ENCODE data around the gene KDM4B.

The KDM4B gene

DNA sequence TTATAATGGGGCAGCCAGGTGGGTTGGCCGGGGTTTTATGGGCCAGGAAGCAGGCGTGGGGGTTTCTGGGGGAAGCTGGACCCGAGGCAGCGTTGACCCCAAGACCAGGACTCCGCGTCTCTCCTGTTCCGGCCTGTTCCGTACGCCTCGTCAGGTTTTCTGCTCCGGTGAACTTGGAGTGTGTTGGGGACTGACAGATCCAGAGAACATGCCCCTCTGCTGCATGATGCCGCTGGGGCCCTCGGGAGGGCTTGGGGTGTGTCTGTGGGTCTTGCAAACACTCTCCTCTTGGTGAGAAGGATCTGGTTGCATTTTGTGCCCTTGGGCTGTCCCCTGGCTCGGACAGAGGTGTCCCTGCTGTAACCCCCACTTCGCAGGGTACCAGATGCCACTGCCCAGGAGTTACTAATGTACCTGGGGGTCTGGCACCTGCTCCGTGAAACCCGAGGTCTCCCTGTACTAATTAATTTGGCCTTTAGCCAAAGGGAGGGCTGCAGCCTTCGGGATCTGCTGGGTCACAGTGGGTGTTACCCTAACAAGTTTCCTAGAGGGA, 15.6 kb downstream of the KDM4B start:
- no peak for DNase-seq (ENCODE audit: low spot score)

DNA sequence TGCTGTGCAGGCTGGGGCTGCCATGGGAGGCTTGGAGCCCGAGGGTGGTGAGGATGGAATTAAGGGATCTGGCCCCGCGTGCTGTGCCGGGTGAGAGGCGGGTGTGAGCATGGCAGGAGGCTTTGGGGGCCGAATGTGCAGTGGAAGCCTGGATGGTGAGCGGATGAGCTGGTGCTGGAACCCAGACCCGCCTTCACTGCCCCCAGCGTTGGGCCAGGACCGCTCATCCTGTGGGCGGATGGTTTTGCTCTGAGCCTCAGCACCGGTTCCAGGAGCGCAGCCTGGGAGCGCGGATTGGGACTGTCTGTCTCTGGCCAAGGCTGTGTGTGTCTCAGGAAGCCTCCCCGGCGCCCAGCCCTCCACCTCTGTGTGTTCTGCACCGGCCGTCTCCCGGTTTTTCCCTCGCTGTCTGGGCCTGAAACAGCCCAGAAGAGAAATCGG, 16.7 kb downstream of the KDM4B start:
- DNase-seq (ENCODE audit: low spot score), result no peak

DNA sequence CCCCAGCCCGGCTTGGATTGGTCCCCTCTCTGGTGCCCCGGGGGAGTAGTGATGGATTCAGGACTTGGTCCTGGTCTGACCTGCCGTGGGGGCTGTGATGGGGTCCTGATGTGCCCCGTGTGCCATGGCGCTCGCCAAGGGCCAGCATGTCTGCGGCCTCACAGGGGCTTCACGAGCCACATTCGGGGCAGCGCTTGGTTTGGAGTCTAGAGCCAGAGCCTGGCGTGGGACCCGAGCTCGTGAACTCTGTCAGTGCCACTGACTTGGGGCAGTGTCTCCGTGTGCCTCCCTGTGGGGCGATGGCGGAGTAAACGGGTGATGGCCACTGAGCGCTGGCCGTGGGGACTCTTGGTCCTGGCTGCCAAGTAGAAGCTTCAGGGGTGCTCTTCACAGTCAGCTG, 17.1 kb downstream of the KDM4B start:
- DNase-seq (ENCODE audit: low spot score), result no peak

DNA sequence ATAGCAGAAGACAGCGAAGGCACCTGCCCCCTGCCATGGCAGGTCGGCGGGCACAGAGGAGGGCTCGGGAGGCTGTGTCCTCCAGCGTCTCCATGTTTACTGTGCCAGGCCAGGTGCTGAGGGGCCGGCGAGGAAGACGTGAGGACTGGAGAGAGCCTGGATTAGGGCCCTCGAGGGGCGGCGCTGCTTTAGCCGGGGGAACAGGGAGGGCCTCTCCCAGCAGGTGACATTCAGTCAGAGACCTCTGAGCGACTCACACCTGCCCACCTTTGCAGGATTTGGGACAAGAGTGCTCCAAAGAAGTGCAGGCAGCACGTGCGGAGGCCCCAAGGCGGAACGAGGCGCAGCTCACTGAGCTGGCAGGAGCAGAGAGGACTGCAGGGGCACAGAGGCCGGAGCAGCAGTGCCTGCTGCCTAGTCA, 17.6 kb downstream of the KDM4B start:
- no peak for DNase-seq (ENCODE audit: low spot score)

DNA sequence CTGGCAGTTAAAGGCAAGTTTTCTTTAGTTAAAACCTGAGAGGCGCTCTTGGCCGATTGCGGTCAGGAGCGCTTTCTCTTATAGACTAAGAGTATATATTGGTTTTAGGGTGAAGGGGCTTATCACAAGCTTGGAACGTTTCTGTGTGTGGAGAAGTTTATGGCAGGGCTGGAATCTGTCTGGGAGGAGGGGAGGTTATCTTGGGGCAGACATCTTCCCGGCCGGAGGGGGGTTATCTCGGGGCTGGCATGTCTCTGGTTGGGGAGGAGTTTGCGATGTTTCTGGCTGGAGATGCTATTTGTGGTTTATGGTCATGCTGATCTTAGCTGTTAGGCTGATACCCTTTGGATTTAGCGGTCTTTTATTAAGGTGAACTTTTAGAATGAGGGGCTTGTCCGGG, 18.3 kb downstream of the KDM4B start:
- DNase-seq (ENCODE audit: low spot score), result no peak

DNA sequence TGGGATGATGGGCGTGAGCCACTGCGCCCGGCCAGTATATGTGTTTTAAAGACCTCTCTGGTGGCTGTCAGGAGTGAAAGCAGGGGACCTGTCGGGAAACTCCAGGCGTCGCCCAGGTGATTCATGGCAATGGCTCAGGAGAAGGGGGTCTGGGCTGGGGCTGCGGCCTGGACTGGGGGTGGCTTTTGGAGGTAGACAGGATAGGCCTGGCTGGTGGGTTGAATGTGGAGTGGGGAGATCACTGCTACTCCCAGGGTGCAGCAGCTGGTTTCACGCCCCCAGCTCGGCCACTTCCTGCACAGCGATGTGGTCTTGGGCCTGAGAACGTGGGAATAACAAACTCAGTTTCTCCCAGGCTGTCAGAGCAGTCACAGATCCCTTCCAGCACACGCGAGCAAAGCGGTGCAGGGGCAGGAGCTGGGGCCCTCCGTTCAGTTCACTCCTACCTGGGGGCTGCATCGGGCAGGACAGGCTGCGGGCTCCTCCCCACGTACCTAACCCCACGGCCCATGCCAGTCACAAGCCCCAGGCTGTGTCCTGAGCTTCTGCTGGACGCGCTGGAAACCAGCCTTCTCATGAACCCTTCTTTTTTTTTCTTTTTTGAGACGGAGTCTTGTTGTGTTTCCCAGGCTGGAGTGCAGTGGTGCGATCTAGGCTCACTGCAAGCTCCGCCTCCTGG, 18.9 kb downstream of the KDM4B start:
- no peak for DNase-seq (ENCODE audit: low spot score)

DNA sequence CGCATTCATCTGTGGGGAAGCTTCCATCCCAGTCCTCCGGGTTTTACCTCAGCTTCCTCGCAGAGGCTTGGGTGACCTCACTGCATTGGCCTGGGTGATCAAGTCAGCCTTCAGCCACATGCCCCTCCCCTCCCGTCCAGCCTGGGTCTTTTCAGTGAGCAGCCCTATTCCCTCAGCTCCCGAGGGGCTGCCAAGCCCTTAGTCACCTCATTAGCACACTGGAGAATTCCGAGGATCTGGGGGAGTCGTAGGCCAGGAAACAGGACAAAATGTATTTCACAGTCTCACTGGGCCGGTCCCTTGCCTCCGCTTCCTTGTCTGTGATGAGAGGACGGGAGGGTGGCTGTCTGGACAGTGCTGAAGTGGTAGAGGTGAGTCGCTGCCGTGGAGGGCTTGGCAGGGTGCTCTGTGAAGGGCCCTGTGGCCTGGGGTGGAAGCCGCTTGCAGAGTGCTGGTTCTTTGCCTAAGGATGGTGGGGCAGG, 19.9 kb downstream of the KDM4B start:
- DNase-seq (ENCODE audit: low spot score), result peak; percentile 91

DNA sequence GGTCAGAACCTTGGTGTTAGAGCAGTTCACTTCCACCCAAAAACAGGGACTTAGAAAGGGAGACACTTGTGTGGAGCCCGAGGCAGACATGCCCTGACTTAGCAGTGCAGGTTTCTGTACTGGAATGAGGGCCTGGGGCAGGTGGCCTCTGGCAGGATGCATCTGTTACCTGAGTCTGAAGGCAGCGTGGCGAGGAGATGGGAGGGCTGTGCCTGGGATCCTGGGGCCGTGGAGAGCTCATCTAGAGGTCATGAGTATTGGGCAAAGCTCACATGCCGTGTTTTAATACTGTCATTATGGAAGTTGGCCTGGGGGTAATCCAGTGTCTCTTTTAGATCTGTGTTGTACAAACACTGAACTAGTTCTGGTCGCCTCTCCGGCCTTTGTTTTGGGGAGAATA, 21.4 kb downstream of the KDM4B start:
- no peak for DNase-seq (ENCODE audit: low spot score)

DNA sequence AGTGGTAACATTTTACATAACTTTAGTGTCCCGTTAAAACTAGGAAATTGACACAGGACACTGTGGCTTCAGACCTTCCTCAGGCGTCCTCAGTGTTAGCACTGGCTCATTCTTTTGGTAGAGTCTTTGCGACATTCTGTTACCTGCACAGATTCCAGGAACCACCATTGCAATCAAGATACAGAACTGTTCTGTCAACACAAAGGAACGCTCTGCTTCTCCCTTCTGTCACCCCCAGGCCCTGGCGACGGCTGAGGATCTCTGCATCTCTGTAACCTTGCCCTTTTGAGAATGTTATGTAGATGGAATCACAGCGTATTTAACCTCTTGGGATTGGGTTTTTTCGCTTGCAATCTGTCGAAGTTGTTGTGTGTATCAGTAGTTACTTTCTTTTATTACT, 22.6 kb downstream of the KDM4B start:
- DNase-seq (ENCODE audit: low spot score), result no peak

DNA sequence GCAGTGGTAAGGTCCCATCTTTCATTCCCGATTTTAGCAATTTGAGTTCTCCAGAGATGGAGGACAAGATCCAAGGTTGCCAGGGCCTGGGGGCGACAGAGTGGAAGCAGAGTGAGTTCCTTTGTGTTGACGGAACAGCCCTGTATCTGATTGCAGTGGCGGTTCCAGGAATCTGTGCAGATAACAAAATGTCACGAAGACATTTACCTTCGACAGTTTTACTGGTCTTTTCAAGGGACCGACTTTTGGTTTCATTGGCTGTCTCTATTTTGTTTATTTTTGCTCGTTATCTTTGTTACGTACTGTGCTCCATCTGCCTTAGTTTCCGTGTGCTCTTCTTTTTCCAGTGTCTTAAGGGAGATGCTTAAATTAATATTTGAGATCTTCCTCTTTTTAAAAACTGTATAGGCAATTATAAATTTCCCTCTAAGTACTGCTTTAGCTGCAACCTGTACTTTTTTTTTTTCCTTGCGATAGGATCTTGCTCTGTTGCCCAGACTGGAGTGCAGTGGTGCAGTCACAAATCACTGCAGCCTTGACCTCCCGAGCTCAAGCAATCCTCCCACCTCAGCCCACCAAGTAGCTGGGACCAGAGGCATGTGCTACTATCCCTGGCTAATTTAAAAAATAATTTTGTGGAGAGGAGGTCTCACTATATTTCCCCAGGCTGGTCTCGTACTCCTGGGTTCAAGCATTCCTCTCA, 23.2 kb downstream of the KDM4B start:
- DNase-seq (ENCODE audit: low spot score), result no peak

DNA sequence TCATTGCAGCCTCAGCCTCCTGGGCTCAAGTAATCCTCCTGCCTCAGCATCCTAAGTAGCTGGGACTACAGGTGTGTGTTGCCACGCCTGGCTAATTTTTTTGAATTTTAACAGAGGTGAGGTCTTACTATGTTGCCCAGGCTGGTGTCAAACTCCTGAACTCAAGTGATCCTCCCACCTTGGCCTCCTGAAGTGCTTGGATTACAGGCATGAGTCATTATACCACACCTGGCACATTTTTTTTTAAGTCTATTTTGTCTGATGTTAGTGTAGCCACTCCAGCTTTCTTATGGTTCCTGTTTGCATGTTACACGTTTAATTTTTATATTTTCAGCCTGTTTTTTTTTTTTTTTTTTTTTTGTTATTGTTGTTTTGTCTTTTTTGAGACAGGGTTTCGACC, 24.8 kb downstream of the KDM4B start:
- DNase-seq (ENCODE audit: low spot score), result no peak

DNA sequence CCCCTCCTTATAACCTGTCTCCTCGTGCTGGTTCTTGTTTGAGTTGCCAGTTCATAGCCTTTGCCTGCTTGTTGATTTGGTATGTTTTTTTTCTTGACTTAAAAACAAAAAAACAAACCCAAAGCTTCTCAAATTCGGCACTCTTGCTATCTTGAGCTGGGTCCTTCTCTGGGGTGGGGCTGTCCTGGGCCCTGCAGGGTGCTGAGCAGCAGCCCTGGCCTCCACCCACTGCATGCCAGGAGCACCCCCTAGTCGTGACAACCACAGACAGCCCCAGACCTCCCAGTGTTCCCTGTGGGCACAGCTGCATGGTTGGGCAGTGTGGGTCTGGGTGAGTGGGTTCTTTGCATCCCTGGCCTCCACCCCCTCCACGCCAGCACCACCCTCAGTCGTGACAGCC, 27.8 kb downstream of the KDM4B start:
- DNase-seq (ENCODE audit: low spot score), result no peak

DNA sequence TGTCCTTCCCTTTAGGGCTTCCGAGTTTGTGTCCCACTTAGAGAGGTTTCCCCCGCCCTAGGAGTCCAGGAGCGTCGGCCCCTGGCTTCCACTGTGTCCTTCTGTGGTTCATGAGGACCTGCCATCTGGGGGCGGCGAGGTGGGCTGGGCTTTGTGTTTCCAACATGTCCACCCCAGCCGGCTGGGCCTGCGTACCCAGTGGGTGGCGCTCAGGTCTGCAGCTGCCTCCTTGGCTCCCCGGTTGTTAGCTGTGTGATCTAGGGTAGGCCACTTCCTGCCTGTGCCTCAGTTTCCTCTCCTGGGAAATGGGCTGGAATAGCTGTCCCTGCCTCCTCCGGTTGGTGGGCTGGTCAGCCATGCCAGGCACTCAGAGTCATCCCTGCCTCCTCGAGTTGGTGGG, 28.4 kb downstream of the KDM4B start:
- no peak for DNase-seq (ENCODE audit: low spot score)

DNA sequence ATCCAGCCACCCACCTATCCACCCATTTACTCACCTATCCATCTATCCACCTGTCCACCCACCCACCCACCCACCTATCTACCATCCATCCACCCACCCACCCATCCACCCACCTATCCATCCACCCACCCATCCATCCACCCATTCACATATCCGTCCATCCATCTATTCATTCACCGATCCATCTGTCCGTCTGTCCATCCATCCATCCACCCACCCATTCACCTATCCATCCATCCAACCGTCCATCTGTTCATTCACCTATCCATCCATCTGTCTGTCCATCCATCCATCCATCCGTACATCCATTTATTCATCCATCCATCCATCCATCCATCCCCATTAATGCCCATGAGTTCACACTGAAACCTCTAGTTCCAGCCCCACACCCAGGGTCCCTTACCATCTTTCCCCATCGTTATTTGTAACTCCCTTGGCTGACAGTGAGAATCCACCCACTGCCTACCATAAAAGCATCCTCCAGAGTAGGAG, 31.3 kb downstream of the KDM4B start:
- DNase-seq (ENCODE audit: low spot score), result no peak

DNA sequence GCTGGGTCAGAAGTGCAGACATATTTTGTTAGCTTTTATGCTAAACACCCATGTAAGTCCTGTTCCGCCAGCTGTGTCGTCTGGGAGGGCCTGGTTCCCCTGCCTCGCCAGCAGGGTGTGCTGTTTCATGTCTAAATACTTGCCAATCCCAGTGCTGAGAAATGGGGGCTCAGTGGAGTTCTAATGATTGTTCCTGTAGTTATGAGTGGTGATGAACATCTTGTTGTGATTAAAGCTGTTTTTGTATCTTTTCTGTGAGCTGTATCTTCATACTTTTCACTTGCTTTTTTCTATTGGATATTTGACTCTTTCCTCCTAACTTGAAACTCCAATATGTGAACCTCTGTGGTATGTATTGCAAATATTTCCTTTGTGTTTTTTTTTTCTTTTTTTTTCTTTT, 32.7 kb downstream of the KDM4B start:
- peak; percentile 73 for DNase-seq (ENCODE audit: low spot score)

DNA sequence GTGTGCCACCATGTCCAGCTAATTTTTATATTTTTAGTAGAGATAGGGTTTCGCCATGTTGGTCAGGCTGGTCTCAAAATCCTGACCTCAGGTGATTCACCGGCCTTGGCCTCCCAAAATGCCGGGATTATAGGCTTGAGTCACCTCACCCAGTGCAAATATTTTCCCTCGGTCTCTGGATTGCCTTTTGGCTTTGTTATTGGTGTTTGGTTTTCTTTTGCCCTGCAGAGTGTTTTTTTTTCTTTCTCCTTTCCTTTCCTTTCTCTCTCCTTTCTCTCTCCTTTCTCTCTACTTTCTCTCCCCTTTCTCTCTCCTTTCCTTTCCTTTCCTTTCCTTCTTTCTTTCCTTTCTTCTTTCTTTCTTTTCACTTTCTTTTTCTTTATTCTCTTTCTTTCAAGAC, 33.2 kb downstream of the KDM4B start:
- peak; percentile 48 for DNase-seq (ENCODE audit: low spot score)

DNA sequence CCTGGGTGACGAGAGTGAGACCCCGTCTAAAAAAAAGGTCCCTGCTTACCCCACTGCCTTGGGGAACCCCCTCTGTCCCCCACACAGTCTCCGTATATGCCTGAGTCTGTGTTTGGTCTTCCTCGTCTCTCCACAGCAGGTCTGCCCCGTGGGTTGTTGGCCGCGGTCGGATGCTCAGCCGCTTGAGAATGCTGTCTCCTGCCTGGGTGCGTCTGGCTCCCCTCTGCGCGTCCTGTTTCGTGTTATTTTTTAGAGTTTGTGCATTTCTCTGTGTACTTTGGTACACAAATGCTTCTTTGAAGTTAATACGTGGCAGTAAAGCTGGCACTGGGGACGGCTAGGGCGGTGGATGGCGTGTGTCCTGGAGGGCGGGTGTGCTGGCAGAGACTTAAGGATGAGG, 34.9 kb downstream of the KDM4B start:
- DNase-seq (ENCODE audit: low spot score), result no peak

DNA sequence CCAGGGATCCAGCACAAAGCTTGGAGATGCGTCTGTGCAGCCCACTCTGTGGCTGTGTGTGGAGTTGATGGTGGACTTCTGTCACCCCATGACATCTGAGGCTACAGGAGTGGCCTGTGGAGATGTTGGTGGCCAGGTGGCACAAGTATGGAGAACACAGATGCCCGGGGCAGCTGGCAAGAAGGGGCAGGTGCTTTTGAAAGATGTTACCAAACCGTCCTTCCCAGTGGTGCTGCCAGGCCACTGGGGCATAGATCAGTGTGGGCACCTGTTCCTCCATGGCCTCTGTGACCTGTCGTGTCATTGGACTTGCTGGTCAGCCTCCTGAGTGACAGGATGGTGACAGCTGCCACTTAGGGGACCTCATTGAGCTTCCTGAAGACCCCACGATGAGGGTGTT, 36.2 kb downstream of the KDM4B start:
- DNase-seq (ENCODE audit: low spot score), result no peak

DNA sequence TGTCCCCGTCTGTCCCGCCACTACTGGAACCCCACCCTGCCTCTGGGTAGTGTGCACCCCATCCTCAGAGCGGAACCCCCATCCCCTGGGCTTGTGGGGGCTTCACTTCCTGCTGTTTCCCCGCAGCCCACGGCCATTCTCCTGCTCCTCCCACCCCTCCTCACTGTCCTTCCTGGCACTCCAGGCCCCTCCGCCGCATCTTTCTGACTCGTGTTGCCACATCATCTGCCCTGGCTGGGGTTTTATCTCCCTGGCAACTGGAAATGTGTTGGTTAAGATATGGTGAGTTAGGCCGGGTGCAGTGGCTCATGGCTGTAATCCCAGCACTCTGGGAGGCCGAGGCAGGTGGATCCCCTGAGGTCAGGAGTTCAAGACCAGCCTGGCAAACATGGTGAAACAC, 37.3 kb downstream of the KDM4B start:
- no peak for DNase-seq (ENCODE audit: low spot score)

DNA sequence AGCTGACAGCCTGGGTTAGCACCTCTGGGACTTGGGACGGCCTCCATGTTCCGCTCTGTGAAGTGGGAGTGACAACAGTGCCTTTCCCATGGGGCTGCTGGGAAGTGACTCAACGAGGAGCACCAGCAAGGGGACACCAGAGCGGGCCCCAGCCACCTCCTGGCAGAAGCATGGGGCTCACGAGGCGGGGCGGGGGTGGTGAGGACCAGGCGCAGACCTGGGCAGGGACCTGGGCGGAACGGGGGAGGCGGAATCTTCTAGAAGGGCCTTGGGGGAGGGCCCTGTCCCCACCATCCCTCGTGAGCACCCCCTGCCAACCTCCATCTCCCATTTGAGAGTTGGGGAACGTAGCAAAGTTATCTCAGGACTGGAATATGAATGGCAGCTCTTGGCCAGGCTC, 37.9 kb downstream of the KDM4B start:
- DNase-seq (ENCODE audit: low spot score), result no peak

DNA sequence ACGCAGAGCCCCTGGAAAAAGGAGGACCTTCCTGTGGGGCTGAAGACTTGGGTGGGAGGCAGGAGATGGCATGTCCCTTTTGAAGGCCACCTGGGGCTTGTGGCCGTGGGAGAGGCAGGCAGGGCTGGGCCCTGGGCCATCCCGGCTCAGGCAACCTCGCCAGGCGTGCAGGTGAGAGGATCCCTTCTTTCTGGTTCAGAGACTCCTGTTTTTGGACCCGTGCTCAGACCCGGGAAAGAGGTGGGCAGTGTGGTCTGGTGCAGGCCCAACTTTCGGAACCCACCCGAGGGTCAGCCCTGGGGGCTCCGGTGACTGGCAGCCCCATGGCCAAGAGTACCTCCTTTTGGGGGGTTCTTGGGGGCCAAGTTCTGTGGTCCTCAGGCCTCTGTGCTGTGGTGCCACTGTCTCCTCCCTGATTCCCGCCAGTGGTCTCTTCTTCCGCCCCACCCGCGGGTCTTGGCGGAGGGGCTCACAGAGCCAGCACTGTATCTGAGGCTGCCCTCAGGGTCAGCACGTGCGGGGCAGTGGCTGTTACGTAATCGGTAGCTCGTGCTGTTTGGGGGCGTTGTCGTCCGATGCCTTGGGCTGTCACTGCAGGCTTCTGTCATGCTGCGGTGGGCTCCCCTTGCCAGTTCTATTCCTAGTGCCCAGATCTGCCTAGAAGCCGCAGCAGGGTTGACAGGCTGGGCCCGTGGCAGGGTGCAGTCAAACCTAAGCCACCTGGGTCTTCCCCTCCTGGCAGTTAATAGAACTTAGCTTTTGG, 42.7 kb downstream of the KDM4B start:
- no peak for DNase-seq (ENCODE audit: low spot score)

DNA sequence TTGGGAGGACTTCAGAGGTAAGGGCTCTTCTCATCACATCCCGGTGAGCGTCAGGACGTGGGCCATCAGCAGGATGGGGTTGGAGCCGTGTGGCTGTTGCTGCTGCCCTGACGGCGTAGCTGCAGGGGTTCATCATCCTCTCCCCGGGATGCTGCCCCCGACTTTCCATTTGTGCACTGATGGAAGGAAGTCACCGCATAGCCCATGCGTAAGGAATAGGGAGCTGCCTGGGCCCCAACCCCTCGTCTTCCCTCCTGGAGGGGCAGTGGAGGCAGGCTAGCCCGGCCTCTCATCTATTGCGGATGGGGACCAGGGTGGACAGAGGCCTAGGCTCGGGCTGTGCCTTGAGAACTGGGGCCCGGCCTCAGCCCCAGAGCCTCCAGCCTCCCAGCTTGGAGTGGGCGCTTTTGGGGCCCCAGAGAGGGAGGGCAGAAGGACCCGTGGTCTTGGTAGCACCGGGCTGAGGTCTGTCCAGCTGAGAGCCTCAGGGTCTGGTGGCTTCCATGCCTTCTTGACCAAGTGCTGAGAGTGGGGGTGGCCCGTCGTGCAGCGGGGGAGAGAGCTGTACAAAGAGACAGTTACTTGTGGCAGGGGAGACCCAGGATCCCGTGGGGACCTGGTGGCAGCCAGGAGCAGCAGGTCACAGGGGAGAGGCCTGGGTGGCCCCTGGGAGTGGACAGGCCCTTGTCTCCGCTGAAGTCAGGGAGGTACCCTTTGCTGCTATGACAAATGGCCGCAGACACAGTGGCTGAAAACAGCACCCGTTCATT, 44.0 kb downstream of the KDM4B start:
- no peak for DNase-seq (ENCODE audit: low spot score)

All from AG08395 (cell line).